T-helper 22 cell (primary cell): ENCODE data around the gene UNC5C.

Experiments
- DNase-seq: peaks from one replicate; pipeline ENCODE4 v3.0.0-alpha.2; 2020; ENCODE audit warnings: low read depth

Gene UNC5C

GRCh38 chr4:95402299-95402698 is 146.5 kb downstream of the UNC5C start:
- DNase-seq: no peak

- DNase-seq: no peak
Measured at GRCh38 chr4:95398217-95398616, 150.6 kb downstream of the UNC5C start.

GRCh38 chr4:95394752-95395306 is 153.9 kb downstream of the UNC5C start:
- DNase-seq: no peak

- no peak for DNase-seq
Measured at GRCh38 chr4:95393821-95394220, 155.0 kb downstream of the UNC5C start.

- no peak for DNase-seq
Measured at GRCh38 chr4:95388911-95389310, 159.9 kb downstream of the UNC5C start.

GRCh38 chr4:95387719-95388118 is 161.1 kb downstream of the UNC5C start:
- no peak for DNase-seq

- DNase-seq: no peak
Measured at GRCh38 chr4:95386410-95386809, 162.4 kb downstream of the UNC5C start.

- no peak for DNase-seq
Measured at GRCh38 chr4:95381843-95382580, 166.8 kb downstream of the UNC5C start.

GRCh38 chr4:95379633-95380032 is 169.1 kb downstream of the UNC5C start:
- DNase-seq: no peak

- DNase-seq: no peak
Measured at GRCh38 chr4:95377366-95377900, 171.3 kb downstream of the UNC5C start.

- DNase-seq: no peak
Measured at GRCh38 chr4:95371476-95372224, 177.1 kb downstream of the UNC5C start.

- no peak for DNase-seq
Measured at GRCh38 chr4:95367824-95368223, 180.9 kb downstream of the UNC5C start.

- no peak for DNase-seq
Measured at GRCh38 chr4:95363966-95364365, 184.8 kb downstream of the UNC5C start.

- no peak for DNase-seq
Measured at GRCh38 chr4:95363559-95363925, 185.2 kb downstream of the UNC5C start.

GRCh38 chr4:95362906-95363558 is 185.7 kb downstream of the UNC5C start:
- no peak for DNase-seq

GRCh38 chr4:95362066-95362465 is 186.7 kb downstream of the UNC5C start:
- DNase-seq: no peak

GRCh38 chr4:95361696-95361965 is 187.1 kb downstream of the UNC5C start:
- no peak for DNase-seq

GRCh38 chr4:95360906-95361695 is 187.7 kb downstream of the UNC5C start:
- no peak for DNase-seq

- no peak for DNase-seq
Measured at GRCh38 chr4:95360256-95360903, 188.4 kb downstream of the UNC5C start.

- DNase-seq: no peak
Measured at GRCh38 chr4:95358421-95358820, 190.4 kb downstream of the UNC5C start.

- no peak for DNase-seq
Measured at GRCh38 chr4:95355021-95355420, 193.8 kb downstream of the UNC5C start.
